ENCODE data around the gene CDKL1. TPM values are rescaled to one million over a fixed set of nuclear protein-coding genes. Genes with fewer than 3 reads are reported as not detected.

Gene CDKL1
- total and polyA plus RNA-seq, 11 donors = 0.34 to 7.0 (median 2.5) TPM

DNA sequence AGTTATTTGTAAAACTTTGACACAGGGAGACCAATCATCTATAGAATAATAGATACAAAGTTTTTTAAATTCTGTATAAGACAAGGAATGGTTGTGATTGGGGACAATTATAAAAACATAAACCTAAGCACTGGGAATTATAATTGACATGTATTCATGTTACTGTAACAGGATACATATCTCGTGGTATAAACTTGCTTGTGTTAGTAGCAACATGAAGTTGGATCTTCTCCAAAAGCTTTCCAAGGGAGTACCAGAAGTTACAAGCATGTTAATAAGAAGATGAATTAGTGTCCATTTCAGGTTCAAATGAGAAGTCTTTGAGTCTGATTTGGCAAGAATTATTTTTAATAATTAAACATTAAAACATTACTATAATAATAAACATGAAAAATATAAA is 42.2 kb downstream of the CDKL1 start:
- Histone ChIP-seq H3K27ac (no peak overlapping the region), H3K9me3 (no peaks in the 10 kb centered on the region), H3K4me3 (no peak overlapping the region), H3K4me1 (peaks cover 0 to 11% (median 0%) of the 10 kb centered on the region in 12 donors), H3K36me3 (peaks cover 0 to 13% (median 0%) of the 10 kb centered on the region in 9 donors), H3K27me3 (no peaks in the 10 kb centered on the region)
- ATAC-seq = no peak
- no peak for TF ChIP-seq POLR2A (IDR thresholded peaks at IDR 0.05)
- TF ChIP-seq, protein P1, sequence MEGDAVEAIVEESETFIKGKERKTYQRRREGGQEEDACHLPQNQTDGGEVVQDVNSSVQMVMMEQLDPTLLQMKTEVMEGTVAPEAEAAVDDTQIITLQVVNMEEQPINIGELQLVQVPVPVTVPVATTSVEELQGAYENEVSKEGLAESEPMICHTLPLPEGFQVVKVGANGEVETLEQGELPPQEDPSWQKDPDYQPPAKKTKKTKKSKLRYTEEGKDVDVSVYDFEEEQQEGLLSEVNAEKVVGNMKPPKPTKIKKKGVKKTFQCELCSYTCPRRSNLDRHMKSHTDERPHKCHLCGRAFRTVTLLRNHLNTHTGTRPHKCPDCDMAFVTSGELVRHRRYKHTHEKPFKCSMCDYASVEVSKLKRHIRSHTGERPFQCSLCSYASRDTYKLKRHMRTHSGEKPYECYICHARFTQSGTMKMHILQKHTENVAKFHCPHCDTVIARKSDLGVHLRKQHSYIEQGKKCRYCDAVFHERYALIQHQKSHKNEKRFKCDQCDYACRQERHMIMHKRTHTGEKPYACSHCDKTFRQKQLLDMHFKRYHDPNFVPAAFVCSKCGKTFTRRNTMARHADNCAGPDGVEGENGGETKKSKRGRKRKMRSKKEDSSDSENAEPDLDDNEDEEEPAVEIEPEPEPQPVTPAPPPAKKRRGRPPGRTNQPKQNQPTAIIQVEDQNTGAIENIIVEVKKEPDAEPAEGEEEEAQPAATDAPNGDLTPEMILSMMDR (IDR thresholded peaks at IDR 0.05) = no peak
- intact Hi-C loops (cut with DNase I) = no loop called here
- no peak for DNase-seq
- 0 to 52% (median 25%) methylated on average over 1 of the region's 1 CpG for WGBS, 4 donors

DNA sequence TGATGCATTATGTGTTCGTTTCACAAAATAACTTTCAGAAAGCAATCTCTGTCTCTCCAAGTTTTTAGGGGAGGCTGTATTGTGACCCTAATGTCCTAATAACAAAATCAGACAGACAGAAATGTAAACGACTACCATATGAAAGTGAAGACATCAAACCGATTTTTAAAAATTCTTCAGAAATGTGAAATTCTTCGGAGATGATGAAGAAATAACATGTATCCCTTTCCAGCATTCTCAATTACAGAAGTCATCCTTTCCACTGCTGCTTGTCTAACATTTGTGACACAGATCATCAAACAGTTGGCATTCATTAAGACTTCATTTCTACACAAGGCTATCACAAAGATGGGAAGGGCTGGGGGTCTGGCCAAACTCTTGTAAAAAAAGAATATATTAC is 43.6 kb downstream of the CDKL1 start:
- intact Hi-C loops (cut with DNase I) = no loop called here
- DNase-seq = no peak
- peaks cover 0 to 11% (median 0%) of the 10 kb centered on the region in 9 donors for H3K36me3 ChIP-seq
- H3K27ac ChIP-seq = no peak overlapping the region
- no peaks in the 10 kb centered on the region for H3K9me3 ChIP-seq
- H3K27me3 ChIP-seq = no peaks in the 10 kb centered on the region
- no peak for ATAC-seq
- WGBS, 4 donors = 84 to 88% (median 86%) methylated on average over 4 of the region's 4 CpGs
- H3K4me3 ChIP-seq = no peak overlapping the region
- H3K4me1 ChIP-seq = peaks cover 0 to 11% (median 0%) of the 10 kb centered on the region in 12 donors
- TF ChIP-seq, protein P1 (IDR thresholded peaks at IDR 0.05) = no peak
- no peak for TF ChIP-seq POLR2A (IDR thresholded peaks at IDR 0.05)

DNA sequence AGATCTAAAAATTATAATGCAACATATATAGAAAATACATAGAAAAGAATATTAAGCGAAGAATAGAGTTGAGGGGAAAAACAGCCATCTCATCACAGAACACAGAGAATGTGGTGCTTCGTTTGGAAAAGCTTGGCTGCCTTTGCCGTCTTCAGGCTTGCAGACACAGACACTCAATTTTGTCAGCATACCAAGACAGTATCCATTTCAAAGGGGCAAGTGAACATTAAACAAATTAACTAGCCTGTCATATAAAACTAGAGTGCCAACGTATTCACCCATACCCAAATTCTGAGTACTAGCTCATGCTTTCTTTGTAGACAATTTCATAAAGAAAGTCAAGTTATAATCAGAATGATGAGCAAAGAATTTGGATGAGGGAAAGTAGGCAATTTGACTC is 44.1 kb downstream of the CDKL1 start:
- DNase-seq (no peak), ATAC-seq (no peak)
- H3K27ac ChIP-seq = no peak overlapping the region
- H3K36me3 ChIP-seq = peaks cover 0 to 5% (median 0%) of the 10 kb centered on the region in 9 donors
- no peak overlapping the region for H3K4me3 ChIP-seq
- TF ChIP-seq POLR2A (IDR thresholded peaks at IDR 0.05) = no peak
- TF ChIP-seq, protein P1 (IDR thresholded peaks at IDR 0.05) = no peak
- H3K9me3 ChIP-seq = no peaks in the 10 kb centered on the region
- intact Hi-C loops (cut with DNase I) = no loop called here
- H3K27me3 ChIP-seq = no peaks in the 10 kb centered on the region
- 86 to 91% (median 89%) methylated on average over 4 of the region's 4 CpGs for WGBS, 4 donors
- peaks cover 0 to 16% (median 4%) of the 10 kb centered on the region in 12 donors for H3K4me1 ChIP-seq

DNA sequence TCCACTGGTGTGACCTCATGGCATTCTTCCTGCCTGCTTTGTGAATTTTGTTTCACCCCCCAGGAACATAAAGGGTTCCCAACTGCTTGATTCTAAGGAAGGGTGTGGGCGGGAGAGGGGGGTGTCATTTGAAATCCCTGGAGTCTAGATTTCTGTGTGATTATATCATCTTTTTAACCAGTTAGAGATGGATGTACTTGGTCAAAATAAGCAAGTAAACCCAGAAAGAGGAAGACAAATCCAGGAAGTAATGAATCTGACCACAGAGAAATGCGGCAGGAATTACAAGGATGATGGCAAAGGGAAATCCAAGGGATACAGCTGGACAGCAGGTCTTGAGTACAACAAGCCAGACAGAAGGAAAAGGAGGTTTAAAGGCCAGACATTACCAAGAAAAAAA is 45.7 kb downstream of the CDKL1 start:
- Histone ChIP-seq H3K9me3 (no peaks in the 10 kb centered on the region), H3K4me1 (peaks cover 0 to 23% (median 4%) of the 10 kb centered on the region in 12 donors), H3K36me3 (no peaks in the 10 kb centered on the region), H3K27ac (no peak overlapping the region), H3K4me3 (no peak overlapping the region), H3K27me3 (no peaks in the 10 kb centered on the region)
- ATAC-seq (peak in 1 of 4 donors; percentile 20), DNase-seq (no peak)
- TF ChIP-seq POLR2A (IDR thresholded peaks at IDR 0.05) = no peak
- TF ChIP-seq, protein P1 (IDR thresholded peaks at IDR 0.05) = no peak
- WGBS, 4 donors = 57 to 67% (median 62%) methylated on average over 2 of the region's 2 CpGs
- intact Hi-C loops (cut with DNase I) = no loop called here

All from heart left ventricle (tissue), 16 donors.